Stimulated activated CD4-positive, alpha-beta T cell treated with anti-CD3 and anti-CD28 coated beads, Interleukin-2, amount 100 ng/mL, for 24 hours (primary cell): ENCODE measurements around the gene KAT2A.
A peak's percentile ranks its signal among the peaks of the same experiment; 100 is the strongest.

Experiments
- DNase-seq, 2 donors: peaks; one replicate each; pipeline ENCODE4 v3.0.0-alpha.2; 2020

Gene KAT2A

DNA sequence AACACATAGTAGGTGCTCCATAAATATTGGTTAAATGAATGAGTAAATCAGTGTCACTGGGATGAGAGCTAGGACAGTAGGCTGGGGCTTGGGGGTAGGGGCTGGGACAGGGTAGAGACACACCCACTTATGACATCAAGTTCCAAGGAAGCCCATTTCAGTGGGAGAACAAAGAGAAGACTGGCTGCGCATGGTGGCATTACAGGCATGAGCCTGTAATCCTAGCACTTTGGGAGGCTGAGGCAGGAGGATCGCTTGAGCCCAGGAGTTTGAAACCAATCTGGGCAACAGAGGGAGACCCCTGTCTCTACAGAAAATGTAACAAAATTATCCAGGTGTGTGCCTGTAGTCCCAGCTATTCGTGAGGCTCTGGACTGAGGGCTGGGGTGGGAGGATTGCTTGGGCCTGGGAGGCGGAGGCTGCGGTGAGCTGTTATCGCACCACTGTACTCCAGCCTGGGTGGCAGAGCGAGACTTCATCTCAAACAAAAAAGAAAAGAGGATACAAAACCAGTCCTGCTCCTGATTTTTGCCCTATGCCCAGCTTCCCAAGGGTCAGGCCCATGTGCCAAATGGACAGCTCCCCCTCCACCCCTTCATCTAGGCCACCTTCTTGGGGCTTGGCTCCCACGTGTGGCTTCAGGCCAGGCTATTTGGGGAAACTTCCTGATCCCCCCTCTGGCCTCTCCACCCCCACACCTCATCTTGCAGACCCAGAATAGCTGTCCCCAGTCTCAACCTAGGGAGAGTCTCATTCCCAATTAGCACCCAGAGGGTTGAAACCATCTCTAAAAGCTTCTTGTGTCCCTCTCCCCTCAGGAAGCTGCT, 30.0 kb downstream of the KAT2A start:
- no peak for DNase-seq

DNA sequence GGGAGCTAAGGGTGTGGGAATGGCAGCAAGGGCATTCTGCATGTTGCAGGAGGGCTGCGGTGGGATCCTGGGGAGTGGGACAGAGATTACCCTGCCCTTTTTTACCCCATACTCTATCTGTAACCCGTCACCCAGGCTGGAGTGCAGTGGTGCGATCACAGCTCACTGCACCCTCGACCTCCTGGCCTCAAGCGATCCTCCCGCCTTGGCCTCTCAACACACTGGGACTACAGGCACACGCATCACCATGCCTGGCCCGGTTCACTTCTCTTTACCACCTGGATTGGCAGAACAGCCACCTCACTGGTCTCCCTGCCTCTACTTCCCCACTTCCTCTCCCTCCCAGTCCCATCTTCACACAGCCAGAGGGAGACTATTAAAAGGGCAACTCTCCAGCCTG, 32.4 kb downstream of the KAT2A start:
- no peak for DNase-seq

DNA sequence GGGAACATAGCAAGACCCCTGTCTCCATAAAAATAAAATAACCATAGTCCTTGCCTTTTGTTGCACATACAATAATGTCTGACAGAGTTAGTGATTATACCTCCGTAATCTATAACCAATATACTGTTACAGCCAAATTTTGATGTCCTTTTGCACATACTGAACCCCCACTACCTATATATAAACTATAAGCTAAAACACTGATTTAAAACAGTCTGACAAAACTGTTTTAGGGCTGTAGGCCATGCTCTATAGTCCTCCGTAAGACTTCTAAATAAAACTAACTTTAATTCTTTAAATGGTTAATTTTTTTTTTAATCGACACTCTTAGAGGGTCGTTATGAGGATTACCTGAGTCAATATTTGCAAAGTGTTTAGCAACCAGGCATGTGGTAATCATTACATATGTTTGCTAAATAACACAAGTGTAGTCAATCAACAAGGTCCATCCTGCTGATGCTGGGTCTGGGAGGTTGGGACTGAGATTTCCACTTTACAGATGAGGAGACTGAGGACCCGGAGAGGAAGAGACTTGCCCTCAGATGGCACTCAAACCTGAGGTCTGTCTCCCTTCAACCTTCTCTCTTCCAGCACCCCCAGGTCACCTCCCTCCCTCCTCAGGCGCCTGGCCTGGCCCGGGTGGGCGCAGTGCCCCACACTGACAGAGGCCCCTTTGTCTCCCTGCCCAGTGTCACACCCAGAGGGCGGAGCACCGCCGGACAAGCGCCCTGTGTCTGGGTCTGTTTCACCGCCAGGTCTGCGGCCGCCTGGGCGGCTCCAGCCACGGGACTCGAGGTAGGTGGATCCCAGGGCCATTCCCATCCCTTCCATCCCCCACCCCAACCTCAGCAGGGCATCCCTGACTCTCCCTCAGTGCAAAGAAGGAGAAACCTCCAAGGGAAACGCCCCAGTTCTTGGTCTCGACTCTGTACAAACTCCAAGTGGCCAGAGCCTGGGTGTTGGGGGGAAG, 33.1 kb downstream of the KAT2A start:
- no peak for DNase-seq

DNA sequence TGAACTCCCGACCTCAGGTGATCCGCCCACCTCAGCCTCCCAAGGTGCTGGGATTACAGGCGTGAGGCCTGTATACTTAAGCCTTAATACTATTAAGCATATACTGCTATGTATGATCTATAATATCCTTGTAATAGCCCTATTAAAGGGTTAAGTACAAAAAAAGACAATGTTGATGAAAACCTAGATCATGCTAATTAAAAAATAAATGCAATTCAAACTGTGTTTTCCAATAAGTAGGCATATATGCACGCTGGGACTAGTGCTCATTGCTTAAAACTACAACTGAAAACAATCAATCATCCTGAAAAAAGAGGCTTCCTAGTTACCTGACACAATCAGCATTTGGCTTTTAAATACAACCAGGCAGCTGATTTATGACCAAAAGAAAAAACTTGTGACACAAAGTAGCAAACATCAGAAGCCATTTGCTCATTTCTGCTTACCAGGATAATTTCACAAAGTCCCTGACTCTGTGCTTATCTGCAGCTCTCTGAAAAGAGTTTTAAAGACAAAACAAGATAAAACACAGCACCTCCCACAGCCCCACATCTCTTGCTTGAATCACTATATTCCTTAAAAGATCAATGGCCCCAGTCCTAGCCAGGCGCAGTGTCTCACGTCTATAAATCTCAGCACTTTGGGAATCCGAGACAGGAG, 34.0 kb downstream of the KAT2A start:
- no peak for DNase-seq

DNA sequence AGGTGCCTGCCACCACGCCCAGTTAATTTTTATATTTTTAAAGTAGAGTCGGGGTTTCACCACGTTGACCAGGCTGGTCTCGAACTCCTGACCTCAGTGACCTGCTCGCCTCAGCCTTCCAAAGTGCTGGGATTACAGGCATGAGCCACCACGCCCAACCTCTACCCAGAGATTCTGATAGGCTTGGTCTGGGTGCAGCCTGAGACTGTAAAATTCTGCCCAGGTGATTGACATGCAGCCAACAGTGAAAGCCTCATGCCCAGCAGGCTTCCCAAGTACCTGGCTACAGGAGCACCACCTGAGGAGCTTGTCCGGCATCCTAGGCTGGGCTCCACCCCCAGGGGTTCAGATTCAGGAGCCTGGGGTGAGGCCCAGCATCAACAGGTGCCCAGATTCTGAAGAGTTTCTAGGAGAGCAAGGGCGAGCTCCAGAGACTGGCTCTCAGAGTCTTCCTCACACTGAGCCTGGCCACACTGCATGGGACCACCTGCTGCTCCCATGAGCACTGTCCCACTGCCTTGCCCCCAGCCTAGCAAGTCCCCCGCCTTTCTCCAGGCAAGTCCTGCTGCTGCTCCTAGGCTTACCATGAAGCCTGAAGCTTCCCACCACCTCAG, 39.5 kb downstream of the KAT2A start:
- DNase-seq, result no peak

DNA sequence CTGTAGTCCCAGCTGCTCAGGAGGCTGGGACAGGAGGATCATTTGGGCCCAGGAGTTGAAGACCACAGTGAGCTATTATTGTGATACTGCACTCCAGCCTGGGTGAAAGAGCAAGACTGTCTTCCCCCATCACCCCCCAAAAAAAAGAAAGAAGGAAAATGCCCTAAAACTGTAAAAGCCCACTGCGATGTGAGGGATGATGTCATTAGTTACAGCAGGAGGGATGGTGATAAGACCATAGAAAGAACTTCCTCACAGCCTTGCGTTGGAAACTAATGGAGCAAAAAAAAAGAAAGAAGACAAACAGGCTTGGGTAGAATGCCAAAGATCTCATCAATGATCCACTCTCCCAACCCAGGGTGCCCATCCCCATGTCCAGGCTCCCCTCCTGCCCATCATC, 41.6 kb downstream of the KAT2A start:
- DNase-seq, result no peak

DNA sequence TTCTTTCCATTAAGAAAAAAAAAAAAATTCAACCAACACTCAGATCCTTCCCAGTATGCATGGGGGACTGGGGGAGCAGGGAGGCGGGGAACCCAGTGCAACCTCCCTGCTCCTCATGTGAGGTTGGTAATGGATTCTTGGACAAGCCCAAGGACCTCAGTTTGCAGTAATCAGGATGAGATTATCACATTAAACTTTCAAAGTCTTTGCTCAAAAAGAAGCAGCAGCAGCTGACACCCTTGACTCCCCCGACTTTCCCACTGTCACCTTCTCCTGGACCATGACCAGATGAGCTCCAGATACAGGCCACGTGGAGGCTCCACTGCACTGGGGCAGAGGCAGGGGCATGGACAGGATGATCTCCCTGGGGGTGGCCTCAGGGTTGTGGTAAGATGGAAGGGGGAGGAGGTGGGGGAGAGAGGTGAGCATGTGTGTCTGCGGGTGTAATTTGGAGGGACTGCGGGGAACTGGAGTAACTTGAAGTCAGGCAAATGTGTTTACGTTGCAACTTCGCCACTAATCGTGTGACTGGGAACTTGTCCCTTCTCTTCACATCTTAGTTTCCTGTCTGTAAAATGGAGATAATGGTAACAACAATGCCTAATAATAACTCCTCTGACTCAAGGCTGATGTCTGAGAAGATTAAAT, 42.6 kb downstream of the KAT2A start:
- no peak for DNase-seq

DNA sequence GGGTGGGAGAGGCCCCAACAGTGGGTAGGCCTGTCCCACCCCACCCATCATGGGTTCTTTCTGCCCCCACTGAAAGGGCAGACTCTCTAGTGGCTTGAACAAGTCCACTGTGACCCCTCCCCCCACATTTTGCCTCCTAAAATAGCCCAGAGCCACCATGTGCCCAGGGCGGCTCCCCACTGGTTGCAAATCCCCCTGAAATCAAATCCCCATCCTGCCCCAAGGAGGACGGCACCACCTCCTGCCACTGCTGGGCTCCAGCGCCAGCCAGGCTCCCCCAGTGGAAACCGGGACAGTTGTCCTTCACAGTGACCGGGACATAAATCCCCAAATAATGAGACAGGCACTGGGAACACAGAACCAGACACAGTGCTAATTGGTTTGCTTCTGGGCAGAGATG, 43.4 kb downstream of the KAT2A start:
- no peak for DNase-seq

DNA sequence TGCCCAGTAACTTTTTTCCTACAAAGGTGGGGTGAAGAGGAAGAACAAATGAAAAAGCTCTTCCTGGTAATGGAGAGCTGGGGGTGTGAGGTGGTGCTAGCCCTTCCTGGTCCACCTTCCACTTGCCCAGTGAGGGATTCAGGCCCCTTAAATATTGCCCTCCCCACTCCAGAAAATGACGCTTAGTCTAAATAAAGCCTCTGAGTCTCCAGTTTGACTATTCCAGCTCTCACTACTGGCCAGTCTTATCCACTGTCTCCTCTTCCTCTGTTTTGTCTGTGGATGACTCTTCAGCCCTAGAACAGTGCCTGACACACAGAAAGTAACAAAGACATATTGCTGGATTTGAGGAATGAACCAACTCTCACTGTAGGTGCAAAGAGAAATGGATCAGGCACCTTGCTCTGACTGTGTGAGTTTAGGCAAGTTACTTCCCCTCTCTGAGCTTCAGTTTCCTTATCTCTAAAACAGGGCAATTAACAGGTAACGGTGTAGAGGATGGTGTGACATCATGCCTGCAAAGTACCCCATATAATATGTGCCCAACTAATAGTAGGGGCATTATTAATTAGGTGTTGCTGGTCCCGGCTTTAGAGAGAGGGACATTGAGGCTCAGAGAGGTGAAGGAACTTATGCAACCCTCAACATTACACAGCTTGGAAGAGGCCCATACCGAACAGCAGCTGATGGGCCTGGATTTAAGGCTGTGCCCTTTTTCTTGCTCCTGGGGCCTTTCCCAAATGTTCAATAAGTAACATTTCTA, 44.2 kb downstream of the KAT2A start:
- DNase-seq, result no peak

DNA sequence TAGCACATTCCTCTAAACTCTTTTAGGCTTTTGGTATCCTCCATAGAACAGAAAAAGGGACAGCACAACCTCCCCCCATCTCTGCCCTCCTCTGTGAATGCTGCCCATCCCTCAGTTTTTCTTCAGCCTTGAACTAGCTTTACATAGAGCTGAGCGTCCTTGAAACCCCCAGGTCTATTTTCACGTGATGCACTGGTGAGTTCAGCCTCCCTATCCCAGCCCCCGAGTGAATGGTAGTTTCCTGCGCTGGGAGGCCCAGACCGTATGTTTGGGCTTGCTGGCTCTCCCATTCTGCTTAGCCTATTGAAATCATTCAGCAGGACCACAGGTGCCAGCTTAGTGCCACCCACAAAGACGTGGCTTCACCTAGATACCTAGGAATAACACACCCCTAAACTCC, 45.4 kb downstream of the KAT2A start:
- no peak for DNase-seq

DNA sequence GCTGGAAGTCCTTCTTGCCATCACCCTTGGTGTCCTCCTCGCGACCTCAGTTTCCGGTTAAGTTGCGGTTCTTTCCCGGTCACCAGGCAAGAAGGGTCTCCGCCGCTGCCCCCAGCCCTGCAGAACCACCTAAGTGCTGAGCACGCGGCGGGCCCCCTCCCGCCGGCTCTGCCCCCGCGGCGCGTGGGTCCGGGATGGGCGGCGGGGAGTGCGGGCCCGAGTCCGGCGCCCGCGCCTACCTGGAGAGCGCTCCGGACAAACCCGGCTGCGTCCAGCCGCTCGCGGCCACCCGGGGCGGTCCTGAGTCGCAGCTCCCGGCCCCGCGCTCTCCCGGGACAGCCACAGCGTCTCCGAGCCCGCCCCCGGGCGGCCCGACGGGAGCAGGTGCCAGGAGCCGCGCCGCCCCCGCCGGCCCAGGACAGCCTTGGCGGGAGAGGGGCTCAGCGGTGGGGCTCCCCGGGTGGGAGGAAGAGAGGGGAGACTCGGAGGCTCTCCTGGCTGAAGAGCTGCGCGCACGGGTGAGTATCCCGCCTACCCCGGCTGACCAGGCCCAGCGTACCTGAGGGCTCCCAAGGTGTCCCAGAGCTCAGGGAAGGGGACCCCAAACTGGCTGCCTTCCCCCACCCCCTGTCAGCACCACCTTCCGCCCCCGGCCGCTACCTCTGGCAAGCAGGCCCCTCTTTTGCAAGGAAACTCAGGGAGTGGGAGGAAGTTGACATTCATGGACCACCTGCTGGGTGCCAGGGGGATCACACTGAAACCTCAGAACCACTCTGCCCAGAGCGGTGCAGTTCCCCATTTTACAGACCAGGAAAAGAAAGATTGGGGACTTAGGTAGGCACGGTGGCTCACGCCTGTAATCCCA, 48.6 kb downstream of the KAT2A start:
- no peak for DNase-seq

DNA sequence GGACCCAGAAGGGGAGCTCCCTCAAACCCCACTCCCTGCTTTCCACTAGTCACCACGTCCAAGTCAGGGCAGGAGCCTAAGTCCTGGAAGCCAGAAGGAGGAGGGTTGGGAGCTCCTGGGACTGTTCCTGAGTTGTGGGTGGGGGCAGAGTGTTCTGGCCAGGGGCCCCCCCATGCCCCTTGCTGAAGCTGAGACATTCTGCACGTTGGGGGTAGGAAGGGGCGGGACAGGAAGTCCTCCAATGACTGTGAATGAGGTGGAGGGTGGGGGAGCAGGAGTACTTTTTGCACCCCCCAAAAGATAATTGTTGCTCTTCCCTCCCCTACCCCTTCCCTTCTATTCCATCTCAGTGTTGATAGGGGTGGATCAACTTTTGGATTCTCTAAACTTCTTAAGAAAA, 49.4 kb downstream of the KAT2A start:
- DNase-seq, result peak in 1 of 2 donors; percentile 13

DNA sequence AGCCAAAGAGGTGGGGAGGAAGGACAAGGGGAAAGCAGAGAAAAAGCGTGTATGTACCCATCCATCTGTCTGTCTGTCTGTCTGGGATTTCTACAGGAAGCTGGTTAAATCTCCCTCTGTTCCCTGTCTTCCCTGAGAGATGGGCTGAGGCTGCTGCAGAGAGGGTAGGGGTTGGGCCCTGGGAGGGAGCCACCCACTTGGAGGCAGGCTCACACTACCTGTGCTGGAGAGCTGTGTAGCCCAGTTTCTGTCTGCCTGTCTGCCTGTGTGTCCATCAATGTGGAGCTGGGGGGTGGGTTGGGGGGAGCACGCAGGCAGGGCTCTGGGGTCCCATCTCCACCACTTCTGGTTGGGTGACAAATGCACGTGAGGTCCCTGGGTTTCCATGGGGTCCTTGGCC, 52.2 kb downstream of the KAT2A start:
- no peak for DNase-seq

DNA sequence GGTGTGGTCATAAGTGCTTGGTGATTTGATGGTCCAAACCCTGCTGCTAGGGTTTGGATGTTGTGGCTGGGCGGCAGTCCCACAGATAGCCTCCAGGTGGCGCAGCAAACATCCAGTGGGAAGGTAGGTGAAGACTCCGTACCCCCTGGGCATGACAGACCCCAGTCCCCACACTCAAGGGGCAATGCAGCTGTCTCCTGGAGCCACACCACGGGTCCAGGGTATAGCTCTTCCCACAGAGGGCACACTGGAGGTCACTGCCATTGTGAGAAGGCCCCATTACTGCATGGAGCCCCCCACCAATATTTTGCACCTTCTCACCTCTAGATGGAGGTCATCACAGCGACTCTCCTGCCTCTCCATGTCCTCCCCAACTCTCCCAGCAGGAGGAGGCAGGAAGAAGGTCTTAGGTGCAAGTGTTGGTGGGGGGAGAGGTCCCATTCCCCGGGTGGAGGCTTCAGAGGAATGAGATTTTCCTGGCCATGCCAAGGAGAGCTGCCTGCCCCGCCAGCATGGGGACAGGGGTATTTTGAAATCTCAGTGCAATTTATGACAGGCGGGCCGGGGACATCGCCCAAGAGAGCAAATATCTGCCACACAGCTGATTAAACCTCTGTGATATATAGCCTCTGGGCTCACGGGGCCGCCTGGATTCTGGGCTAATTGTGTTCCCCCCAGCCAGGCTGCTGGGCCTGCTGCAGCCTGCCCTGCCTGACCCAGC, 53.6 kb downstream of the KAT2A start:
- DNase-seq, result peak; percentile 82 to 85

DNA sequence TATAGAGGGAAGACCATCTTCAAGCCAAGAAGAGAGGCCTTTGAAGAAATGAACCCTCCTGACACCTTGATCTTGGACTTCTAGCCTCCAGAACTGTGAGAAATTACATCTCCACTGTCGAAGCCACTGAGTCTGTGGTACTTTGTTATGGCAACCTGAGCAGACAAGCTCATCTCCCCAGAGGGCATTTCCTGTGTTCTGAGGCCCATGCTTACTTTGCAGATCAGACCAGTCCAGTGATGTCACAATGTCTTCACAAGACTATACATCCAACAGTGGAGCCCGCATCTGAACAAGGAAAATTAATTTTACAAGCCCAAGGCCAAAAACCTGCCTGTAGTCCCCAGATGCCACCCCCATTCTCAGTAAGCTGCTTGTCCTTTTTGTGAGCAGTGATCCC, 56.0 kb downstream of the KAT2A start:
- no peak for DNase-seq
